Measurements from ENCODE around the gene LMX1B.

LMX1B gene

GRCh38 chr9:126677188-126678084 lies 63.7 kb downstream of the LMX1B start:
- TF ChIP-seq ZBTB20 (tag by site-specific recombination; IDR thresholded peaks at IDR 0.05), result peak; percentile 31; the same call in 1 of the 2 replicates
- TF ChIP-seq ZNF510 (tag by site-specific recombination; IDR thresholded peaks at IDR 0.05; ENCODE audit: insufficient replicate concordance), result no peak
- no peak for TF ChIP-seq ZNF658 (tag by site-specific recombination; IDR thresholded peaks at IDR 0.05)
- no peak for TF ChIP-seq ZNF501 (tag by site-specific recombination; IDR thresholded peaks at IDR 0.05)
- no peak overlapping the region for H3K27ac ChIP-seq (ENCODE audit: extremely low read depth, low read depth, low read length)
- H3K4me3 ChIP-seq (ENCODE audit: low read depth, low read length), result no peak overlapping the region
- no peaks in the 10 kb centered on the region for H3K9me3 ChIP-seq (ENCODE audit: control insufficient read depth, insufficient read depth, low read depth, low read length)
- H3K36me3 ChIP-seq (ENCODE audit: control insufficient read depth in 2 of 2, insufficient read depth in 1 of 2, low read length in 2 of 2), result no peaks in the 10 kb centered on the region
- H3K4me1 ChIP-seq (ENCODE audit: control insufficient read depth, insufficient read depth, low read length), result no peaks in the 10 kb centered on the region
- CTCF ChIA-PET, result interaction anchor here (0.8 to 3.3 kb wide), 6 partner anchors 9 to 119 kb away, joined by 3 to 24 read pairs (median 5); no protein-coding TSS in a partner anchor
- POLR2A ChIA-PET, result no interaction called here

- Histone ChIP-seq H3K36me3 (ENCODE audit: control insufficient read depth in 2 of 2, insufficient read depth in 1 of 2, low read length in 2 of 2) (no peaks in the 10 kb centered on the region), H3K4me3 (ENCODE audit: low read depth, low read length) (no peak overlapping the region), H3K27ac (ENCODE audit: extremely low read depth, low read depth, low read length) (no peak overlapping the region), H3K4me1 (ENCODE audit: control insufficient read depth, insufficient read depth, low read length) (no peaks in the 10 kb centered on the region), H3K9me3 (ENCODE audit: control insufficient read depth, insufficient read depth, low read depth, low read length) (no peaks in the 10 kb centered on the region)
- ChIA-PET CTCF (interaction anchor here (0.6 to 3.3 kb wide), 9 partner anchors 11 to 970 kb away, joined by 3 to 24 read pairs (median 6); no protein-coding TSS in a partner anchor), POLR2A (interaction anchor here (0.9 kb wide), 1 partner anchor 61 kb away, joined by 4 read pairs; no protein-coding TSS in a partner anchor)
- no peak for TF ChIP-seq ZNF433 (tag by site-specific recombination; IDR thresholded peaks at IDR 0.05; ENCODE audit: low read depth)
- no peak for TF ChIP-seq YY1 (tag by site-specific recombination; IDR thresholded peaks at IDR 0.05)
- TF ChIP-seq MEIS1 (CRISPR knock-in tag; IDR thresholded peaks at IDR 0.05; ENCODE audit: borderline replicate concordance), result no peak
- TF ChIP-seq ZNF792 (tag by site-specific recombination; IDR thresholded peaks at IDR 0.05), result no peak
- TF ChIP-seq ZNF10 (tag by site-specific recombination; IDR thresholded peaks at IDR 0.05), result no peak
- TF ChIP-seq ZNF140 (tag by site-specific recombination; IDR thresholded peaks at IDR 0.05), result no peak
- no peak for TF ChIP-seq ZBTB7A (tag by site-specific recombination; IDR thresholded peaks at IDR 0.05; ENCODE audit: low read depth)
- no peak for TF ChIP-seq ZNF426 (tag by site-specific recombination; IDR thresholded peaks at IDR 0.05)
- TF ChIP-seq ZSCAN5A (tag by site-specific recombination; IDR thresholded peaks at IDR 0.05), result no peak
- TF ChIP-seq GLIS1 (tag by site-specific recombination; IDR thresholded peaks at IDR 0.05), result no peak
- no peak for TF ChIP-seq ZNF785 (tag by site-specific recombination; IDR thresholded peaks at IDR 0.05)
- no peak for TF ChIP-seq ZNF292 (tag by site-specific recombination; IDR thresholded peaks at IDR 0.05; ENCODE audit: borderline replicate concordance, low read depth)
- TF ChIP-seq ZNF132 (tag by site-specific recombination; IDR thresholded peaks at IDR 0.05; ENCODE audit: borderline replicate concordance), result no peak
- TF ChIP-seq ELK4 (IDR thresholded peaks at IDR 0.05; ENCODE audit: borderline replicate concordance, low read depth, low read length), result no peak
- no peak for TF ChIP-seq ZNF19 (tag by site-specific recombination; IDR thresholded peaks at IDR 0.05; ENCODE audit: low read depth)
- TF ChIP-seq ZNF624 (tag by site-specific recombination; IDR thresholded peaks at IDR 0.05), result no peak
- TF ChIP-seq BCL11B (tag by site-specific recombination; IDR thresholded peaks at IDR 0.05; ENCODE audit: low read depth), result no peak
- TF ChIP-seq ZNF341 (tag by site-specific recombination; IDR thresholded peaks at IDR 0.05; ENCODE audit: low read depth), result no peak
- no peak for TF ChIP-seq ZNF18 (tag by site-specific recombination; IDR thresholded peaks at IDR 0.05)
- TF ChIP-seq ZNF623 (tag by site-specific recombination; IDR thresholded peaks at IDR 0.05), result no peak
Observed at GRCh38 chr9:126678989-126679388, 65.3 kb downstream of the LMX1B start.

All from HEK293 (cell line).